ENCODE measurements around the gene TRIM22.
"Not testable (repeated sequence)": the region's sequence is repeated elsewhere in the genome, so short reads cannot be mapped to it uniquely, and the experiment has no call there.

TRIM22 gene

DNA sequence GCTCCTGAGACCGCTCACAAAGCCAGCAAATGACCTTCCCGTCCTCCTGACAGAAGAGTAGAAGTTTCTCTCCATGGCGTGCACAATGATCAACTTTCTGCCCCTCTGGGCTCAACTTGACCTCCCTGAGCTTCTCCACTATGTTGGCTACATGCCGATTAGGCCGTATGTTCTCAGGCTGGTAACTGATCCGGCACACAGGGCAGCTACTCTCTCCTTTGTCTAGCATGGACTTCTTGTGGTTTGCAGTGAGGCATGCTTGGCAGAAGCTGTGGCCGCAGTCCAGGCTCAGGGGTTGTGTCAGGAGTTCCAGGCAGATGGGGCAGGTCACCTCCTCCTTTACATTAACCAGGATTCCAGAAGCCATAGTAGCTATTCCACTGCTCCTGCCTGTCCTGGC is 9.8 kb upstream of the TRIM22 start:
- no peak for DNase-seq (ENCODE audit: low read depth in 1 of 2, low spot score in 1 of 2)
- in situ Hi-C loops (cut with HindIII; ENCODE audit: low pct_unique_long_range_greater_than_20kb, low sequenced_read_pairs) = no loop called here
- no peak for TF ChIP-seq JUND (IDR thresholded peaks at IDR 0.05; ENCODE audit: low read depth)

DNA sequence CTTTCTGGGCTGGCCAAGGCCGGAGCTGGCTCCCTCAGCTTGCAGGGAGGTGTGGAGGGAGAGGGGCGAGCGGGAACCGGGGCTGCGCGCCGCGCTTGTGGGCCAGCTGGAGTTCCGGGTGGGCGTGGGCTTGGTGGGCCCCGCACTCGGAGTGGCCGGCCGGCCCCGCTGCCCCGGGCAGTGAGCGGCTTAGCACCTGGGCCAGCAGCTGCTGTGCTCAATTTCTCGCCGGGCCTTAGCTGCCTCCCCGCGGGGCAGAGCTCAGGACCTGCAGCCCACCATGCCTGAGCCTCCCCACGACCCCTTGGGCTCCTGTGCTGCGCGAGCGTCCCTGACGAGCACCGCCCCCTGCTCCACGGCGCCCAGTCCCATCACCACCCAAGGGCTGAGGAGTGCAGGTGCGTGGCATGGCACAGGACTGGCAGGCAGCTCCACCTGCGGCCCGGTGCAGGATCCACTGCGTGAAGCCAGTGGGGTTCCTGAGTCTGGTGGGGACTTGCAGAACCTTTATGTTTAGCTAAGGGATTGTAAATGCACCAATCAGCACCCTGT is 6.6 kb upstream of the TRIM22 start:
- DNase-seq (ENCODE audit: low read depth in 1 of 2, low spot score in 1 of 2); in situ Hi-C loops (cut with HindIII; ENCODE audit: low pct_unique_long_range_greater_than_20kb, low sequenced_read_pairs): not testable (repeated sequence)

DNA sequence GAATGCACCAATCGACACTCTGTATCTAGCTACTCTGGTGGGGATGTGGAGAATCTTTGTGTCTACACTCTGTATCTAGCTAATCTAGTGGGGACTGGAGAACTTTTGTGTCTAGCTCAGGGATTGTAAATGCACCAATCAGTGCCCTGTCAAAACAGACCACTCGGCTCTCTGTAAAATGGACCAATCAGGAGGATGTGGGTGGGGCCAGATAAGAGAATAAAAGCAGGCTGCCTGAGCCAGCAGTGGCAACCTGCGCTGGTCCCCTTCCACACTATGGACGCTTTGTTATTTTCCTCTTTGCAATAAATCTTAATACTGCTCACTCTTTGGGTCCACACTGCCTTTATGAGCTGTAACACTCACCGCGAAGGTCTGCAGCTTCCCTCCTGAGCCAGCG is 6.0 kb upstream of the TRIM22 start:
- in situ Hi-C loops (cut with HindIII; ENCODE audit: low pct_unique_long_range_greater_than_20kb, low sequenced_read_pairs); DNase-seq (ENCODE audit: low read depth in 1 of 2, low spot score in 1 of 2): not testable (repeated sequence)

DNA sequence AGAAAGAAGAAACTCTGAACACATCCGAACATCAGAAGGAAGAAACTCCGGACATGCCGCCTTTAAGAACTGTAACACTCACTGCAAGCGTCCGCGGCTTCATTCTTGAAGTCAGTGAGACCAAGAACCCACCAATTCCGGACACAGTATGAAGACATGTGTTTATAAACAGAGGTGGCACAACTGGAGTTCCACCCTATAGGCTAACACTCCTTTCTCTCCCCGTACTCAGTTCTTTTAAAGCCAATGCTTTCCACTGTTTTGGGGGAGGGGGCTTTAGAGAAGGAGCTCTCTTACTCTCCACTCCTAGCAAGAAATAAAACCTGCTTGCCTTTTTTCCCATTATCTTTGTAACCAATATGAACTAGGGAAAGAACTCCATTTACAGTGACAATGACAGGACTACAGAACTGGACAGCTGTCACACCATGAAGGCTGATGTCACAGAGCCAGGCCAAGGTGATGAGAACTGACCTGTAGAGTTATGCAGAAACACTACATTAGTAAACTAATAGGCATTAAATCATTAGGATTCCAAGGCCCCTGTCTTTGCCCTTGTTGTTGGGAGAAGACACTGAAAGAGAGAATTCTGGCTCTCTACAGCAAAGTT is 5.4 kb upstream of the TRIM22 start:
- in situ Hi-C loops (cut with HindIII; ENCODE audit: low pct_unique_long_range_greater_than_20kb, low sequenced_read_pairs) = no loop called here

DNA sequence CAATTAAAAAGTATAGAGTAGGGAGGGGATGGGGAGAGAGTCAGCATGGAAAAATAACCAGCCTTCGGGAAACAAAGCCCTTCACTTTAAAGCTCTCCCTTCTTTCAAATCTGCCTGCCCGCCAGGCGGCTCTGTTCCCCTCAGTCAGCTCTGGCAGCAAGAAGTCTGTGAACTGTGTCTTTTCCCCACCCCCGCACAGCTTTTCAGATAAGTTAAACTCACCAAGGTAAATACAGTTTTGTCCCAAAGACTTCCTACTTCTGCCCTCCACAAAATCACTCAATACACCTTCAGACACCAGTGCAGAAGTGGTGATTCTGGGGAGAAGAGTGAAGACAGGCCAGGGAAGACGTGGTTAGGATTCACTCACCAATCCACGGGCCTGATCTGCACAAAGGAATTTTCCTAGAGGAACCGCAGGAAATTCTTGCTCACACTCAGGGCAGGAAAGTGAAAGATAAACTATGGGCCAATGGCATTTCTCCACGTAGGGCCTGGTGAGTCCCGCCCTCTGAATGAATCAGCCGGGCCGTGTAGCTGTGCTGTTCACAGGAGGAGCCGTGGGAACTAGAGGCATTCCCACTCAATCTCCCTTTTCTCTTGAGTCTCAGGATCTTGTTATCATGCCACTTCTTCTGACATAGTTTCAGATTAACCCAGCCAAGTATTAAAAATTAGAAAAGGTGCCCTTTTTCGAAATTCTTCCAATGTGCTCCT is 4.8 kb upstream of the TRIM22 start, which contains the start of gene TRIM5:
TRIM5 (minus strand) TSS at position 429 of the 717 bp plus-strand sequence. CDS start 4,897 bp downstream, outside the sequence.
- DNase-seq (ENCODE audit: low read depth in 1 of 2, low spot score in 1 of 2) = peak; percentile 83 to 86
- in situ Hi-C loops (cut with HindIII; ENCODE audit: low pct_unique_long_range_greater_than_20kb, low sequenced_read_pairs) = no loop called here
- no peak for TF ChIP-seq JUND (IDR thresholded peaks at IDR 0.05; ENCODE audit: low read depth)

More for the DNA sequence above, 5.4 kb upstream of the TRIM22 start:
- TF ChIP-seq JUND (IDR thresholded peaks at IDR 0.05; ENCODE audit: low read depth) = no peak
- DNase-seq (ENCODE audit: low read depth in 1 of 2, low spot score in 1 of 2) = no peak

DNA sequence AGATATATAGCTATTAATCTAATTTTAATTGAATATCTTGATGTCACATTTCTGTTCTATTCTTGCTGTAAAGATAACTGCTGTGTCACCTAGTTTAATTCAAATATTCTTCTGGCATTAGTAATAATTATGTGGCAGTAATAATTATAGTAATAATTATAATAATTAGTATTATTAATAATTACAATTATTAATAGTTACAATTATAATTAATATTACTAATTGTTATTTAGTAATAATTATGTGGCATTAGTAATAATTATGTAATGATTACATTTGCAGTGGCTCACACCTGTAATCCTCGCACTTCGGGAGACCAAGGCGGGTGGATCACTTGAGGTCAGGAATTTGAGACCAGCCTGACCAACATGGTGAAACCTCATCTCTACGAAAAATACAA is 3.2 kb upstream of the TRIM22 start:
- DNase-seq (ENCODE audit: low read depth in 1 of 2, low spot score in 1 of 2) = no peak
- TF ChIP-seq JUND (IDR thresholded peaks at IDR 0.05; ENCODE audit: low read depth) = no peak
- in situ Hi-C loops (cut with HindIII; ENCODE audit: low pct_unique_long_range_greater_than_20kb, low sequenced_read_pairs) = no loop called here

DNA sequence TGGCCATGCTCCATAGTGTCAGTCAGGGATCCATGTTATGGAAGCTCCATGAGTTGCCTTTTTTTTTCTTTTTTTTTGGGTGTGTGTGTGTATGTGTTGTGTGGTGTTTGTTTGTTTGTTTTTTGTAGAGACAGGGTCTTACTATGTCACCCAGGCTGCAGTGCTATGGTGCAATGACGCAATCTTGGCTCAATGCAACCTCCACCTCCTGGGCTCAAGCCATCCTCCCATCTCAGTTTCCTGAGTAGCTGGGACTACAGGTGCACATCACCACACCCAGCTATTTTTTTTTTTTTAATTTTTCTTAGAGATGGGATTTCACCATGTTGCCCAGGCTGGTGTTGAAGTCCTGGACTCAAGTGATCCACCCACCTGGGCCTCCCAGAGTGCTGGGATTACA is 1.1 kb upstream of the TRIM22 start:
- no peak for TF ChIP-seq JUND (IDR thresholded peaks at IDR 0.05; ENCODE audit: low read depth)
- in situ Hi-C loops (cut with HindIII; ENCODE audit: low pct_unique_long_range_greater_than_20kb, low sequenced_read_pairs) = no loop called here
- no peak for DNase-seq (ENCODE audit: low read depth in 1 of 2, low spot score in 1 of 2)

DNA sequence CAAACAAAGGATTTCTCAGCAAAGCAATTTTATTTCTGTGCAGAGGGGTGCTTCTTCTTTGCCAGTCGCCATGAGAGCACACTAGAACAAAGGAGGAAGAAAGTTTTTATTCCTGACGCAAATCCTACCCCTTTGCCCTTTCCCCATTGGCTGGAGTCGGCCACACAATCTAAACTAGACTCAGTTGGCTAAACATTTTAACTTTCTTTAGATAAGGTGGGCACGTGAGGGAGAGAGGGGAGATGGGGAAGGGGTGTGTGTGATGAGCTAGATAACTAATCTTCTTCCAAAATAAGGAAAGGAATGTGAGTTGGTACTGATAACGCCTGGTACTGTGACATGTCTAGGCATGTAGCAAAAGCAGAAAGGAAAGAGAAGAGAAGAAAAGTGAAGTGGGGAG is 626 bp downstream of the TRIM22 start:
- in situ Hi-C loops (cut with HindIII; ENCODE audit: low pct_unique_long_range_greater_than_20kb, low sequenced_read_pairs) = no loop called here
- no peak for TF ChIP-seq JUND (IDR thresholded peaks at IDR 0.05; ENCODE audit: low read depth)
- DNase-seq (ENCODE audit: low read depth in 1 of 2, low spot score in 1 of 2) = no peak

DNA sequence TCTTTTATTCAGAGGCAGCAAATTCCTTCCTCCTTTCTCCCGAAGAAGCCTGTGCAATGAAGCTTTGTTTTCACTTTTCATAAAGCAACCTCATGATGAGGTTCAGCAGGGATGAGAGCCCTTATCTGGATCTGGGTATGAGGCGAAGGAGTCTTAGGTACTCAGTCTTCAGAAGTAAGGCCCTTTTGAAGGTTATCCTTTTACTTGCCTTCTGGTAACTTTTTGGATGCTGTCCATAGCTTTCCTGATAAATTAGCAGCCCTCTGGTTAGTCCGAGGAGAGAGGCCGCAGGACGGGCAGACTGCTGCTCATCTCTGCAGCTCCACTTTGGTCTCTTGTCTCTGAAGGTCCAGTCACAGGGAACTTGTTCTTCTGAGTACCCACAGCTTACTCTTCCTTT is 1.1 kb downstream of the TRIM22 start:
- in situ Hi-C loops (cut with HindIII; ENCODE audit: low pct_unique_long_range_greater_than_20kb, low sequenced_read_pairs) = no loop called here
- no peak for TF ChIP-seq JUND (IDR thresholded peaks at IDR 0.05; ENCODE audit: low read depth)

DNA sequence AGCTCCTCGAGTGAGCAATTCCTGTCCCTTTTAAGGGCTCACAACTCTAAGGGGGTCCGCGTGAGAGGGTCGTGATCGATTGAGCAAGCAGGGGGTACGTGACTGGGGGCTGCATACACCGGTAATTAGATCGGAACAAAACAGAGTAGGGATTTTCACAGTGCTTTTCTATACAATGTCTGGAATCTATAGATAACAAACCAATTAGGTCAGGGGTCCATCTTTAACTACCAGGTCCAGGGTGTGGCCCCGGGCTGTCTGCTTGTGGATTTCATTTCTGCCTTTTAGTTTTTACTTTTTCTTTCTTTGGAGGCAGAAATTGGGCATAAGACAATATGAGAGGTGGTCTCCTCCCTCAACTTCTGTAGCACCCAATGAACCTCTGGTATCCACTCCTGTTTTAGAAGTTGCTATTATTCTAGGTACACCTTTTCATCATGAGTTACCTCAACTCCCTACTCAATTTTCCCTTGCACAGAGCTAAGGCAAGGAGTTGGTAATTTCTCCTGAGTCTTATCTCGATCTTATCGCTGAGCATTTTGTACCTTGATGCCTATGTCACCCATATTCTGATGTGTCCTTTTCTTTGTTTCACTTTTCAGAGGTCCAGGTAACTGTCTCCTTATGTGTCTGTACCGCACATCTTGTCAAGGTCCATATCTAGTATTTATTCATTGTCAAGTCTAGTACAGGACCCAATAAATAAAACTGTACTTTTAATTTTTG is 1.8 kb downstream of the TRIM22 start:
- in situ Hi-C loops (cut with HindIII; ENCODE audit: low pct_unique_long_range_greater_than_20kb, low sequenced_read_pairs); DNase-seq (ENCODE audit: low read depth in 1 of 2, low spot score in 1 of 2): not testable (repeated sequence)

More for the DNA sequence above, 1.1 kb downstream of the TRIM22 start:
- no peak for DNase-seq (ENCODE audit: low read depth in 1 of 2, low spot score in 1 of 2)

DNA sequence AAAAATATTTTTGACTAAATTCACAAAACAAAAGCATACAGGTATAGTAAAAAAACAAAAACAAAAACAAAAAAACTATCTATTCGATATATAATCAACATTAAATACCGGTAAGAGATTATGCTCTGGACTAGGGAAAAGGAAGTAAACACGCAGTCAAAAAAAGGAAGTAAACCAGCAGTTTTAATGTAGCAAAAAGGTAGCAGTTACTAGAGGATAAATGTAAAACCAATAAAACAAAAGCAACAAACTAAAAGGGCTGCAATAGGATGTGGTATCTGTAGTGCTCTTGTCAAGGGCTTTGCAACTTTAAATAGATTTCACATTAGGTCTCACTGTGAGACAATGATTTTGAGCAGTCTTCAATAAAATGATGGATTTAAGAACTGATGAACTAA is 2.4 kb downstream of the TRIM22 start:
- no peak for DNase-seq (ENCODE audit: low read depth in 1 of 2, low spot score in 1 of 2)

DNA sequence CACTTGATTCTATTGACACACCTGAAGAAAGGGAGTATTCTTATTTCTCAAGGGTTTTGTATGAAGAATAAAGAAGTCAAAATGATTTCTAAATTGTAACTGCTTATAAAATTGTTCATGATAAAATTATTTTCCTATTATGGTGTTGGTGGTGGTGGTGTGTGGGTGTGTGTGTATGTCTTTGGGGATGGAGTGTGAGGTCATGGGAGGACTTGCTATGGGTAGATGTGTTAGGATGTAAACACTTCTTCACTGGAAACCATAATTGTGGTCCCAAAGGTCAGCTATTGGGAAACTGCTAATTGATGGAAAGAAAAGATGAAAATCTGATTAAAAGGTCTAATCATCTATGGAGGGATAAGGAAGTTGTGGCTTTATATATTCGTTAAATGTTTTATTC is 5.1 kb downstream of the TRIM22 start:
- TF ChIP-seq JUND (IDR thresholded peaks at IDR 0.05; ENCODE audit: low read depth) = no peak
- in situ Hi-C loops (cut with HindIII; ENCODE audit: low pct_unique_long_range_greater_than_20kb, low sequenced_read_pairs) = no loop called here
- DNase-seq (ENCODE audit: low read depth in 1 of 2, low spot score in 1 of 2) = no peak

More for the DNA sequence above, 2.4 kb downstream of the TRIM22 start:
- TF ChIP-seq JUND (IDR thresholded peaks at IDR 0.05; ENCODE audit: low read depth) = no peak
- in situ Hi-C loops (cut with HindIII; ENCODE audit: low pct_unique_long_range_greater_than_20kb, low sequenced_read_pairs) = no loop called here

DNA sequence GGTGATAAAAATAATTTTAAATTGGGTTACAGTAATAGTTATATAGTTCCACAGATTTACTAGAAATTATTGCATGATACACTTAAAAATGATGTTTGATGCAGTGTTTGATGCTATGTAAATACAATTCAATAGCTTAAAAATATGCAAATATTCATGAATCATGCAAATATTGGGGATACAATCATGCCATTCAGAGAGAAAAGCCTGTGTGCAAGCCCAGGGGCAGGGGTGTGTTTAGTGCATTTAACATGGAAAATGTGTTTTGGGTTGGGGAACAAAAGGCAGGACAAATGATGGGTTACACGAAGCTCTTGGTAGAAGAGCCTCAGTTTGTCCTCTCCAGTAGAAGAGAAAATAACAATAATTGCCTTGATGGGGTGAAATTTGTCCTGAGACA is 6.0 kb downstream of the TRIM22 start:
- DNase-seq (ENCODE audit: low read depth in 1 of 2, low spot score in 1 of 2) = no peak
- in situ Hi-C loops (cut with HindIII; ENCODE audit: low pct_unique_long_range_greater_than_20kb, low sequenced_read_pairs) = no loop called here
- no peak for TF ChIP-seq JUND (IDR thresholded peaks at IDR 0.05; ENCODE audit: low read depth)

Data from T47D (cell line).